ENCODE results near the gene IER3IP1.
"Not testable (repeated sequence)": the region's sequence is repeated elsewhere in the genome, so short reads cannot be mapped to it uniquely, and the experiment has no call there.

The IER3IP1 gene

GRCh38 chr18:47175898-47176575 lies at the start of gene IER3IP1:
IER3IP1 (minus strand) TSS chr18:47176364; CDS start chr18:47176277, 87 bp downstream.
- H3K9me3 ChIP-seq (ENCODE audit: low read length), result no peaks in the 10 kb centered on the region
- H3K4me3 ChIP-seq (ENCODE audit: low read depth in 1 of 2, low read length in 2 of 2), result peak within 1 kb of the TSS; percentile 92 to 99
- no peaks in the 10 kb centered on the region for H3K27me3 ChIP-seq (ENCODE audit: control insufficient read depth in 1 of 2, insufficient read depth in 2 of 2, low read length in 2 of 2)
- H3K27ac ChIP-seq (ENCODE audit: low read depth, low read length), result peak within 1 kb of the TSS; percentile 90
- H3K4me1 ChIP-seq (ENCODE audit: insufficient read depth, low read length), result peaks cover 19% of the 10 kb centered on the region
- H3K9ac ChIP-seq (ENCODE audit: low read length), result peak within 1 kb of the TSS; percentile 62
- H3K36me3 ChIP-seq (ENCODE audit: insufficient read depth, low read length), result no peaks in the 10 kb centered on the region

GRCh38 chr18:47215554-47216138 lies 39.5 kb upstream of the IER3IP1 start:
- no peaks in the 10 kb centered on the region for H3K4me1 ChIP-seq (ENCODE audit: insufficient read depth, low read length)
- no peak overlapping the region for H3K27ac ChIP-seq (ENCODE audit: low read depth, low read length)
- no peaks in the 10 kb centered on the region for H3K36me3 ChIP-seq (ENCODE audit: insufficient read depth, low read length)
- H3K9me3 ChIP-seq (ENCODE audit: low read length), result no peaks in the 10 kb centered on the region
- H3K27me3 ChIP-seq (ENCODE audit: control insufficient read depth in 1 of 2, insufficient read depth in 2 of 2, low read length in 2 of 2), result no peaks in the 10 kb centered on the region
- H3K9ac ChIP-seq (ENCODE audit: low read length), result no peak overlapping the region
- H3K4me3 ChIP-seq (ENCODE audit: low read depth in 1 of 2, low read length in 2 of 2), result no peak overlapping the region

- Histone ChIP-seq H3K4me1 (ENCODE audit: insufficient read depth, low read length) (no peaks in the 10 kb centered on the region), H3K9ac (ENCODE audit: low read length) (no peak overlapping the region), H3K9me3 (ENCODE audit: low read length) (no peaks in the 10 kb centered on the region), H3K4me3 (ENCODE audit: low read depth in 1 of 2, low read length in 2 of 2) (no peak overlapping the region), H3K27me3 (ENCODE audit: control insufficient read depth in 1 of 2, insufficient read depth in 2 of 2, low read length in 2 of 2) (no peaks in the 10 kb centered on the region), H3K27ac (ENCODE audit: low read depth, low read length) (no peak overlapping the region), H3K36me3 (ENCODE audit: insufficient read depth, low read length) (no peaks in the 10 kb centered on the region)
Observed at GRCh38 chr18:47209171-47209570, 33.0 kb upstream of the IER3IP1 start.

GRCh38 chr18:47206945-47207637 lies 30.9 kb upstream of the IER3IP1 start:
- Histone ChIP-seq H3K36me3 (ENCODE audit: insufficient read depth, low read length) (no peaks in the 10 kb centered on the region), H3K27me3 (ENCODE audit: control insufficient read depth in 1 of 2, insufficient read depth in 2 of 2, low read length in 2 of 2) (no peaks in the 10 kb centered on the region)

GRCh38 chr18:47204908-47205522 lies 28.9 kb upstream of the IER3IP1 start:
- Histone ChIP-seq H3K27me3 (ENCODE audit: control insufficient read depth in 1 of 2, insufficient read depth in 2 of 2, low read length in 2 of 2) (no peaks in the 10 kb centered on the region), H3K4me3 (ENCODE audit: low read depth in 1 of 2, low read length in 2 of 2) (no peak overlapping the region), H3K36me3 (ENCODE audit: insufficient read depth, low read length) (no peaks in the 10 kb centered on the region), H3K9me3 (ENCODE audit: low read length) (no peaks in the 10 kb centered on the region), H3K4me1 (ENCODE audit: insufficient read depth, low read length) (no peaks in the 10 kb centered on the region), H3K9ac (ENCODE audit: low read length) (no peak overlapping the region), H3K27ac (ENCODE audit: low read depth, low read length) (no peak overlapping the region)

More at GRCh38 chr18:47206945-47207637, 30.9 kb upstream of the IER3IP1 start:
- Histone ChIP-seq H3K4me3 (ENCODE audit: low read depth in 1 of 2, low read length in 2 of 2) (no peak overlapping the region), H3K9ac (ENCODE audit: low read length) (no peak overlapping the region), H3K27ac (ENCODE audit: low read depth, low read length) (no peak overlapping the region), H3K4me1 (ENCODE audit: insufficient read depth, low read length) (no peaks in the 10 kb centered on the region), H3K9me3 (ENCODE audit: low read length) (no peaks in the 10 kb centered on the region)

- H3K9ac ChIP-seq (ENCODE audit: low read length), result no peak overlapping the region
- no peaks in the 10 kb centered on the region for H3K4me1 ChIP-seq (ENCODE audit: insufficient read depth, low read length)
- no peaks in the 10 kb centered on the region for H3K9me3 ChIP-seq (ENCODE audit: low read length)
- no peak overlapping the region for H3K27ac ChIP-seq (ENCODE audit: low read depth, low read length)
- H3K36me3 ChIP-seq (ENCODE audit: insufficient read depth, low read length), result no peaks in the 10 kb centered on the region
- no peak overlapping the region for H3K4me3 ChIP-seq (ENCODE audit: low read depth in 1 of 2, low read length in 2 of 2)
- H3K27me3 ChIP-seq (ENCODE audit: control insufficient read depth in 1 of 2, insufficient read depth in 2 of 2, low read length in 2 of 2), result no peaks in the 10 kb centered on the region
Observed at GRCh38 chr18:47203626-47204464, 27.7 kb upstream of the IER3IP1 start.

GRCh38 chr18:47195961-47196360 lies 19.8 kb upstream of the IER3IP1 start:
- H3K9me3 ChIP-seq (ENCODE audit: low read length); H3K27me3 ChIP-seq (ENCODE audit: control insufficient read depth in 1 of 2, insufficient read depth in 2 of 2, low read length in 2 of 2); H3K4me3 ChIP-seq (ENCODE audit: low read depth in 1 of 2, low read length in 2 of 2); H3K27ac ChIP-seq (ENCODE audit: low read depth, low read length); H3K4me1 ChIP-seq (ENCODE audit: insufficient read depth, low read length); H3K36me3 ChIP-seq (ENCODE audit: insufficient read depth, low read length); H3K9ac ChIP-seq (ENCODE audit: low read length): not testable (repeated sequence)

- H3K27ac ChIP-seq (ENCODE audit: low read depth, low read length), result no peak overlapping the region
- H3K36me3 ChIP-seq (ENCODE audit: insufficient read depth, low read length), result no peaks in the 10 kb centered on the region
- H3K27me3 ChIP-seq (ENCODE audit: control insufficient read depth in 1 of 2, insufficient read depth in 2 of 2, low read length in 2 of 2), result no peaks in the 10 kb centered on the region
Observed at GRCh38 chr18:47191961-47192360, 15.8 kb upstream of the IER3IP1 start.

GRCh38 chr18:47187721-47188120 lies 11.6 kb upstream of the IER3IP1 start:
- Histone ChIP-seq H3K9ac (ENCODE audit: low read length) (no peak overlapping the region), H3K27me3 (ENCODE audit: control insufficient read depth in 1 of 2, insufficient read depth in 2 of 2, low read length in 2 of 2) (no peaks in the 10 kb centered on the region), H3K27ac (ENCODE audit: low read depth, low read length) (no peak overlapping the region), H3K4me1 (ENCODE audit: insufficient read depth, low read length) (no peaks in the 10 kb centered on the region), H3K4me3 (ENCODE audit: low read depth in 1 of 2, low read length in 2 of 2) (no peak overlapping the region), H3K9me3 (ENCODE audit: low read length) (no peaks in the 10 kb centered on the region), H3K36me3 (ENCODE audit: insufficient read depth, low read length) (no peaks in the 10 kb centered on the region)

More at GRCh38 chr18:47191961-47192360, 15.8 kb upstream of the IER3IP1 start:
- Histone ChIP-seq H3K4me3 (ENCODE audit: low read depth in 1 of 2, low read length in 2 of 2) (no peak overlapping the region), H3K4me1 (ENCODE audit: insufficient read depth, low read length) (no peaks in the 10 kb centered on the region), H3K9me3 (ENCODE audit: low read length) (no peaks in the 10 kb centered on the region), H3K9ac (ENCODE audit: low read length) (no peak overlapping the region)

- H3K27me3 ChIP-seq (ENCODE audit: control insufficient read depth in 1 of 2, insufficient read depth in 2 of 2, low read length in 2 of 2), result no peaks in the 10 kb centered on the region
- no peak overlapping the region for H3K9ac ChIP-seq (ENCODE audit: low read length)
- H3K4me1 ChIP-seq (ENCODE audit: insufficient read depth, low read length), result no peaks in the 10 kb centered on the region
- H3K4me3 ChIP-seq (ENCODE audit: low read depth in 1 of 2, low read length in 2 of 2), result no peak overlapping the region
- H3K9me3 ChIP-seq (ENCODE audit: low read length), result no peaks in the 10 kb centered on the region
- no peaks in the 10 kb centered on the region for H3K36me3 ChIP-seq (ENCODE audit: insufficient read depth, low read length)
- no peak overlapping the region for H3K27ac ChIP-seq (ENCODE audit: low read depth, low read length)
Observed at GRCh38 chr18:47184419-47185050, 8.4 kb upstream of the IER3IP1 start.
